MM.1S (cell line): ENCODE measurements around the gene BMF.

Experiments used
- EZH2 ChIP-seq: fragments of 300-600 bp; sonication (generic); optimal IDR thresholded peaks from 2 replicates; pipeline ENCODE3; 2017; ENCODE audit warnings: low read depth, mild to moderate bottlenecking, antibody characterized with exemption, low read length, mixed read lengths
- TF ChIP-seq, protein P1 (sequence below): fragments of 300-600 bp; sonication (generic); IDR thresholded peaks from 2 replicates; pipeline ENCODE4 v1.5.1; 2016; ENCODE audit warnings: antibody characterized with exemption, low read length, mixed read lengths

DNA sequence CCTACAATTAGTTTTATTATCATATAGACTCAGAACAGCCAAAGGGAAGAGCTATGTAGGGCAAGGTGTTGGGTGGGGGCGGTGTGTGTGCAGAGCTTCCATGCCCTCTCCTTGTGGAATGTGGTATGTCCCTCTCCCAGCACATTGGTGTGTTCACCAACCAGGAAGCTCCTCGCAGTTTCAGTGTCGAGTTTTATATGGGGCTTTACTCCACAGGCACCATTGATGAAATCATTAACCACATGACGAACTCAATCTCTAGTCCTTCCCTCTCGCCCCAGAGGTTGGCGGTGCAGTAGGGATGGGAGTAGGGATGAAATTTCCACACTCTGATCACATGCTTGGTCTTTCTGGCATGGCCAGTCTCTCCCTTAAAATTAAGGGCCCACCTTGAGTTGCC is 56.1 kb downstream of the BMF start:
- no peak for TF ChIP-seq EZH2
- TF ChIP-seq, protein P1, sequence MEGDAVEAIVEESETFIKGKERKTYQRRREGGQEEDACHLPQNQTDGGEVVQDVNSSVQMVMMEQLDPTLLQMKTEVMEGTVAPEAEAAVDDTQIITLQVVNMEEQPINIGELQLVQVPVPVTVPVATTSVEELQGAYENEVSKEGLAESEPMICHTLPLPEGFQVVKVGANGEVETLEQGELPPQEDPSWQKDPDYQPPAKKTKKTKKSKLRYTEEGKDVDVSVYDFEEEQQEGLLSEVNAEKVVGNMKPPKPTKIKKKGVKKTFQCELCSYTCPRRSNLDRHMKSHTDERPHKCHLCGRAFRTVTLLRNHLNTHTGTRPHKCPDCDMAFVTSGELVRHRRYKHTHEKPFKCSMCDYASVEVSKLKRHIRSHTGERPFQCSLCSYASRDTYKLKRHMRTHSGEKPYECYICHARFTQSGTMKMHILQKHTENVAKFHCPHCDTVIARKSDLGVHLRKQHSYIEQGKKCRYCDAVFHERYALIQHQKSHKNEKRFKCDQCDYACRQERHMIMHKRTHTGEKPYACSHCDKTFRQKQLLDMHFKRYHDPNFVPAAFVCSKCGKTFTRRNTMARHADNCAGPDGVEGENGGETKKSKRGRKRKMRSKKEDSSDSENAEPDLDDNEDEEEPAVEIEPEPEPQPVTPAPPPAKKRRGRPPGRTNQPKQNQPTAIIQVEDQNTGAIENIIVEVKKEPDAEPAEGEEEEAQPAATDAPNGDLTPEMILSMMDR: no peak
